BJ (cell line): ENCODE measurements around the gene MYO3B. TPM values are rescaled to one million over a fixed set of nuclear protein-coding genes. Genes with fewer than 3 reads are reported as not detected.

Experiments
- CTCF ChIA-PET: fragments of 350-600 bp; formaldehyde crosslinking; extraction: SDS; loops from one replicate; lab custom pipeline; 2021; ENCODE audit warnings: antibody characterized with exemption, inconsistent platforms; lab: Yijun Ruan, JAX
- POLR2A ChIA-PET: fragments of 300-600 bp; sonication (Branson Sonifier 250); formaldehyde crosslinking; extraction: SDS; loops from one replicate; lab custom pipeline; 2021; ENCODE audit warnings: antibody characterized with exemption; lab: Charles Lee
- DNase-seq: peaks from one replicate; pipeline ENCODE4 v3.0.0-alpha.2; 2011; ENCODE audit warnings: low read depth
- H3K27me3 ChIP-seq: 2 replicates; pipeline ENCODE4 v1.6.0; 2011; ENCODE audit warnings: low read length; ENCODE audit not compliant: control insufficient read depth, insufficient read depth
- H3K36me3 ChIP-seq: 2 replicates; pipeline ENCODE4 v1.5.1; 2011; ENCODE audit warnings: low read length; ENCODE audit not compliant: control insufficient read depth, insufficient read depth
- H3K4me3 ChIP-seq: 2 replicates; pipeline ENCODE4 v1.5.1; 2011; ENCODE audit warnings: low read depth, mild to moderate bottlenecking, control low read depth, low read length
- CTCF ChIP-seq: IDR thresholded peaks from 2 replicates; pipeline ENCODE4 v1.5.1; 2011; ENCODE audit warnings: low read depth, mild to moderate bottlenecking, control low read depth, inconsistent platforms, low read length, moderate library complexity; ENCODE audit not compliant: insufficient read depth
- polyA plus RNA-seq: library from polyadenylated mRNA; depleted of rRNA; stranded (reverse); fragments of >200 nt; gene quantifications from 2 replicates; pipeline ENCODE4 v1.2.3, GENCODE V29; 2011

MYO3B gene
- polyA plus RNA-seq, 1 experiment, result not detected

- H3K36me3 ChIP-seq, result no peaks in the 10 kb centered on the region
- POLR2A ChIA-PET, result no interaction called here
- no peak for DNase-seq
- CTCF ChIA-PET, result no interaction called here
- no peaks in the 10 kb centered on the region for H3K27me3 ChIP-seq
- no peak overlapping the region for H3K4me3 ChIP-seq
- TF ChIP-seq CTCF, result no peak
These were observed 279.8 kb downstream of the MYO3B start for GRCh38 chr2:170457742-170458141.

DNA sequence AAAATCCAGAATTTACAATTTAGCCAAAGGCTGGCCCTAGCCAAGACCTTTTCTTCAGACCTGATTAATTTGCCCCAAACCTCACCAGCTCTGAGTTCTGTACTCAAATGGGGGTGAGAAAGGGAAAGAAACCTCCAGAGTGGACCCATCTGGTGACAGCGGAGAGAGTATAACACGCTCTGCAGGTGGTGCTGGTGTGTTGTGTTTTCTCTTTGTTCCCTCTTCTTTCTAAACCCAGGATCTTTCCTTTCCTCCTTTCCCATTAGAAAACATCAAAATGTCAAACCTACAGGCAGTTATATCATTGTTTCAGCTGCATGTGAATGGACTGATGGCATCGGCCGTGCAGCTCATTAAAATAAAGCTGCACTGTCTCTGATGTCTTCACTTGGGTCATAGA is 283.9 kb downstream of the MYO3B start:
- no peak for DNase-seq
- no peak for TF ChIP-seq CTCF
- ChIA-PET CTCF (no interaction called here), POLR2A (no interaction called here)
- no peaks in the 10 kb centered on the region for H3K27me3 ChIP-seq
- H3K36me3 ChIP-seq, result no peaks in the 10 kb centered on the region
- no peak overlapping the region for H3K4me3 ChIP-seq

DNA sequence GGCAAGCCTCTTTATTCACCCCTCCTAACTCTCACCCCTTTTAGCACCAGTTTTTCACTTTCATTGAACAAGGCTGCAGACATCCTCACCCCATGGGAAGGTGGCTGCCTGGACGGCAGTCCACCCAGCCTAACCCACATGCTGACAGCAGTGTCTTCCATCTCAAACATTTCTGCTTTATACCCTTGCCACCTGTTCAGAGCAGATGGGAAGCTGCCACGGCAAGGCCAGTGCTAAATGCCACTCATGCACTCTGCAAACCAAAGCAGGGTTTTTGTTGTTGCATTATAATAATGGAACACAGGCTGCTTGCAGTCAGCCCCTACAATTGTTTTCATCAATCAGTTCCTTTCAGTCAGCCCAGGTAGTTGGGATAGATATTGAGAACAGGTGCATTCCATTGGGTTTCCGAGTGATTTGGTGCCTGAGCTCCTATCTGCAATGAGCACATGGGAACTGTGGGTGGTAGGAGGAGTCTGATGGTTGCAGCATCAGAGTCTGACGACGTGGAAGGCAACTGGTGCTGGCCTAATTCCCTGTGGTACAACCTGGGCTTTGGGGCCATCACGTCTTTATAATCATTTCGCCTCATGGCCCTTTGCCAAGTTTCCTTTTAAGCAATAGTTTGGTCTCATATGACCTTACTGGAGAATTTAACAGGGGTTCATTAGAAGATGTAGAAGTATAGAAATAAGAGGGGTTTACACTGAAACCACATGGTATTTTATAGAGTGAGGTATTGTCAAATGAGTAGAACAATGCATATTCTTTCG is 284.7 kb downstream of the MYO3B start:
- Histone ChIP-seq H3K36me3 (no peaks in the 10 kb centered on the region), H3K27me3 (no peaks in the 10 kb centered on the region), H3K4me3 (no peak overlapping the region)
- no peak for DNase-seq
- TF ChIP-seq CTCF, result no peak
- POLR2A ChIA-PET, result no interaction called here
- CTCF ChIA-PET, result no interaction called here

DNA sequence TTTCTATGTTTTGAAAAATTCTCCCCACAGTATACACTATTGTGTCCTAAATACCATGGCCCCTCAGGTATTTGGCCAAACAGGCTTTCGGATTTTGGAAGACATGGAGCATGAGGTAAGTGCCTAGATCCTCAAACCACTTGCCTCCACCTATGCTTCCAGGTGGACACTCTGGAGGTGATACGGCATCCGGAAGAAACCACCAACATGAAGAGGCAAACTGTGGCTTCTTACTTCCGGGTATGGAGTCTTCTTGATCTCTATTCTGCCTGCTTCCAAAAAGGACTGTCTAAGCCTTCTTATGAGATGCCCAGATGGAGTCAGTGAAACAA is 285.2 kb downstream of the MYO3B start:
- ChIA-PET POLR2A (no interaction called here), CTCF (no interaction called here)
- H3K27me3 ChIP-seq, result no peaks in the 10 kb centered on the region
- TF ChIP-seq CTCF, result no peak
- H3K4me3 ChIP-seq, result no peak overlapping the region
- no peaks in the 10 kb centered on the region for H3K36me3 ChIP-seq
- no peak for DNase-seq

- CTCF ChIA-PET, result interaction anchor here (0.7 kb wide), 1 partner anchor 11 kb away, joined by 4 read pairs; no protein-coding TSS in a partner anchor
- Histone ChIP-seq H3K36me3 (no peaks in the 10 kb centered on the region), H3K27me3 (no peaks in the 10 kb centered on the region), H3K4me3 (no peak overlapping the region)
- no peak for TF ChIP-seq CTCF
- POLR2A ChIA-PET, result no interaction called here
- DNase-seq, result no peak
These were observed 286.3 kb downstream of the MYO3B start for GRCh38 chr2:170464268-170464667.
